ENCODE measurements around the gene AFAP1. TPM values are rescaled to one million over a fixed set of nuclear protein-coding genes. Genes with fewer than 3 reads are reported as not detected.

Gene AFAP1
- polyA plus RNA-seq, 4 donors, result 20.0 to 45.8 (median 26.3) TPM

DNA sequence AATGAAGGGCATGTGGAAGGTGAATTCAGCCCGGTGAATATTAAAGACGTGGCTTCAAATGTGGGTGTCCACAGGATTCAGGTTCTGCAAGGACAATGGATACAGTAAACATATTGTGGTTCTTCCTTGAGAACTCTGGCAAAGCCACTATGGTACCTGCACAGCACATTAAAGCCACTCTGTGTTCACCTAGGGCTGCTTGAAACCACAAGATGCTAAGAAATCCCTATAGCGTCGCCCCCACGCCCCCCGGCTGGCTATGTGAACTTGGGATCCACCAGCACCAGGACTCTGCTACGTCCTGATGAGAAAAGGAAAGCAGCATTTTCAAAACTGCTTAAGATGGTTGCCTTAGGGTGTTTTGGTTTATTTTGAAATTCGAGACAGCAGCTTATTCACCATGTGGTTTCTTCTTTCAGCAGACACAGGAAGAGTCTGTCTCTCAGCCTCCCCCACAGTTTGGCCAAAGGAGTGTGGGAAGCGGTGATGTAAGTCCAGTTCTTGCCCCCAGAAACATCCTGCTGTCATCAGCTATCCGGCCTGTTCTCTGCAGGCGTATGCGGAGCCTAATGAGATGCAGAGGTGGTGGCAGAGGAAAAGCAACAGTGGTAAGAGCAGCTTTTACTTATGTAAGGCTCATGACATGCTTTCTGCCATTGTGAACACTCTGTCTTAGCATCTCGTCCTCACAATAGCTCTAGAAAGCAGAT, 111.5 kb downstream of the AFAP1 start:
- peak in 2 of 4 donors; percentile 77 to 85 for DNase-seq (ENCODE audit: low read depth in 4 of 4, low spot score in 3 of 4)

DNA sequence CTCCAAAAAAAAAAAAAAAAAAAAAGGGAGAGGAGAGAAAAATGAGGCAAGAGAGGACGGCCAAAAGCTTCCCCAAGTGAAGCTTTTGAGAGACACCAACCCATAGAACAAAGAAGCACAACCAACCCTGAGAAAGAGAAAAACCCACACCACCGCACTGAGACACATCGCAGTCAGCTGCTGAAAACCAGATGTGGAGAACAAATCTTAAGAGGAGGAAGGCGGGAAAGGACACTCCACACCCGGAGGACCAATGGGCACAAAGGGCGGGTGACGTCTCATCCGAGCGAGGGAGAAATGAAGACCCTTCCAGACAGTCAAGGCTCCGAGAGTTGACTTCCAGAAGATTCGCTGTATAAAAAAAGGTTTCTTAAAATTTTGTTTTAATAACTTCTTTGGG, 112.1 kb downstream of the AFAP1 start:
- no peak for DNase-seq (ENCODE audit: low read depth in 4 of 4, low spot score in 3 of 4)

DNA sequence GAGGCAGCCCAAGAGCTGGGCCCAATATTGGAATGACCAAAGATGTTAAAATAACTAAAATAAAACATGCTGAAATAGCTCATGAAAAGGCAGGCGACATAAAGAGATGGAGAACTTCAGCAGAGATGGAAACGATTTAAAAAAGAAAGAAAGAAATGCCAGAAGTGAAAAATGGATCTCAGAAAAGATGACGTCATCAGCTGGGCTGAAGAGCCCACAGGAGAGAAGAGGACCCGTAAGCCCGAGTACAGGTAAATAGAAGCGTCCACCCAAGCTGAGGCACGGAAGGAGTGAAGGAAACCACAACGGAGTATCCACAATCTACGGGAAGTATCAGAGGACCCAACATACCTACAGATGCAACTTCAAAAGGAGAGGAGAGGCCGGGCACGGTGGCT, 112.8 kb downstream of the AFAP1 start:
- DNase-seq (ENCODE audit: low read depth in 4 of 4, low spot score in 3 of 4), result no peak

DNA sequence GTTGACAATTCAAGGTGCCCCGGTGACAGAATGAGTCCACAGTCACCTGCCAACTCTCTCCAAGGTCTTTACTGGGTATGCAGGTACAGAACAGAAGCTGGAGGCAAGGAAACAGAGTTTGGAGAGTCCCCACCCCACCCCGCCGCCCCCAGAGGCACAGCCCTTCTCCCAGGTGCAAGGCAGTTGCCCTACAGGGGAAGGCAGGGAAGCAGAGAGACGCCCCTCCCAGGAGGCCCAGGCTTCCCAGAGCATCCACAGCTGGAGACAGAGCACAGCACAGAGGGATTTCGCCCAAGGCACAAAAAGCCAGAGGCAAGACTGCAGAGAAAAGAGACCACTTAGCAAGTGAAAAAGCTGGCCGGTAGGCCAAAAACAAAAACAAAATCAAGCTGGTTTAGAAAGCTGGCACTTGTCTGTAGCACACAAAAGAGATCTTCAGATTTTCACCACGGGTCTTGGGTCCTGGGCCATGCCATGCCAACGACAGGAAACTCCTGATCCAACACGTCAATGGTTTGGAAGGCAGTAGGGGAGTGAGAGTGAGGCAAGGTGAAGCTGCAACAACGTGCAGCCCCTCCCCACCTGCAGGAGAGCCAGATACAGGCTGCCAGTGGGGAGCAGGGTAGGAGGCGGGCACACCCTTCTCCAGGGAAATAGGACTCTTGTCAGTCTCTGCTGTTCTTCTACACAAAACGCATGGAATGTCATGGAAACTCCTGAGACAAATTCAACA, 113.3 kb downstream of the AFAP1 start:
- no peak for DNase-seq (ENCODE audit: low read depth in 4 of 4, low spot score in 3 of 4)

DNA sequence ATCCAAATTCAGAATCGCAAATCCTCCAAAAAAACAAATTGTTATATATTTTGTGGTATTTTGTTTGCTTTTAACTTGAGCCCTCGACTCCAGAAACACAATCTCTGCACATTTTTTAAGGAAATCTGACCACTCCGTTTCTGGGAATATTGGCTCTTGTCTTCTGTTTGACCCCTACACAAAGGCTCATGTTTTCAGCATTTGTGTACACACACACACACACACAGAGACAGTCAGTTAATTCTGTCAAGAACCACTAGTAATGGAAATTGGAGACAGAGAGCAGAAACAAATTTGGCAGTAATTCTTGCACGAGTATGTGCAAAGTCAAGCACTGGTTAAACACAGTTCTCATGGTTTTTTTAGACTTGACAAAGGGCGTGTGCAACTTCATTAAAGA, 115.4 kb downstream of the AFAP1 start:
- DNase-seq (ENCODE audit: low read depth in 4 of 4, low spot score in 3 of 4), result no peak

DNA sequence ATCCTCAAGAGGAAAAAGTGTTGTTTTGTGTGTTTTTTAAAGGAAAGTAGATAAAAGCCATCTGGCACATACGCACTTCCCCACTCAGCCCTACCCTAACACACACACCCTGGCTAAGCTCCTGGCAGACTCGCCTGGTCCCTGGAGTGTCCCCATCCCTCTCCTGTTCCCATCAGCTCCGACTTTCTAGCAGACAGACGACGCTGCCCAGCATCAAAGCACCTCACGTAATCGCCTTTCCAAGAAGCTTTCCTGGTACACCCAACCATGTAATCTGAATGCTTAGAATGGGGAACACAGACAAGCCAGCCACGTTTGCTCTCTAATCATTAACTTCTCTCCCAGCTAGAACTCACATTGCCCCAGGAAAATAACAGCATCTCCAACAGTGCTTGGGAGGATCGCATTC, 116.2 kb downstream of the AFAP1 start:
- peak in 1 of 4 donors; percentile 60 for DNase-seq (ENCODE audit: low read depth in 4 of 4, low spot score in 3 of 4)

DNA sequence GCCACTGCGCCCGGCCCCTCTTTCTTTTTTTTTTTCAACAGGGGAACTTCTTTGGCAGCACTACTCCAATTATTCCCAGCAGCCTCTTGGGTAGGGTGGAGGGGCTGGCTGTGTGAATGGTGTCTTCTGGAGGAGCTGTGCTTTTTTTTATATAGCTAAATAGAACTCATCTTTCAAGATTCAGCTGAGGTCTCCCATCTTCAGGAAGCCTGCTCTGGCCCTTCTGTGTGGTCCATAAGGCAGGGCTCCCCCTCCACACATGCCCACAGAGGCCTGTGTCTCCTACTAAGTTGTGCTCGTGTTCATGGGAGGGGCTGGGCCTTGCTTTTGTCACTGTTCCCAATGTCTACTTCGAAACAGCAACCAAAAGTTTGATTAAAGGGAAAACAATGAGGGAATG, 116.8 kb downstream of the AFAP1 start:
- no peak for DNase-seq (ENCODE audit: low read depth in 4 of 4, low spot score in 3 of 4)

DNA sequence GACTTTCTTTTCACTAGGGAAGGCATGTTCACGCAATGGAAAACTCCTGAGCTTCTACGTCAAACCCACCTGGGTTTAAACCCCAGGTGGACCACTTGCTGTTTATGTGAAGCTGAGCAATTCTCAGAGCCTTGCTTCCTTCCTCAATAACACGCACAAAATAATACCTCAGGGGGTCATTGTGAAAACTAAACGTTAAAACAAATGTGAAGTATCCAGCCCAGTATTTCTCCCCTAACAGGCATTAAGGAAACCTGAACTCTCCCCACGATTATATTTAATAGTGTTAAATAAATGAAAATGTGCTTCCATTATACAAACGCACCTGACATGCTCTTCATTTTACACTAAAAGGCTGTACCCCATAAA, 117.5 kb downstream of the AFAP1 start:
- no peak for DNase-seq (ENCODE audit: low read depth in 4 of 4, low spot score in 3 of 4)

DNA sequence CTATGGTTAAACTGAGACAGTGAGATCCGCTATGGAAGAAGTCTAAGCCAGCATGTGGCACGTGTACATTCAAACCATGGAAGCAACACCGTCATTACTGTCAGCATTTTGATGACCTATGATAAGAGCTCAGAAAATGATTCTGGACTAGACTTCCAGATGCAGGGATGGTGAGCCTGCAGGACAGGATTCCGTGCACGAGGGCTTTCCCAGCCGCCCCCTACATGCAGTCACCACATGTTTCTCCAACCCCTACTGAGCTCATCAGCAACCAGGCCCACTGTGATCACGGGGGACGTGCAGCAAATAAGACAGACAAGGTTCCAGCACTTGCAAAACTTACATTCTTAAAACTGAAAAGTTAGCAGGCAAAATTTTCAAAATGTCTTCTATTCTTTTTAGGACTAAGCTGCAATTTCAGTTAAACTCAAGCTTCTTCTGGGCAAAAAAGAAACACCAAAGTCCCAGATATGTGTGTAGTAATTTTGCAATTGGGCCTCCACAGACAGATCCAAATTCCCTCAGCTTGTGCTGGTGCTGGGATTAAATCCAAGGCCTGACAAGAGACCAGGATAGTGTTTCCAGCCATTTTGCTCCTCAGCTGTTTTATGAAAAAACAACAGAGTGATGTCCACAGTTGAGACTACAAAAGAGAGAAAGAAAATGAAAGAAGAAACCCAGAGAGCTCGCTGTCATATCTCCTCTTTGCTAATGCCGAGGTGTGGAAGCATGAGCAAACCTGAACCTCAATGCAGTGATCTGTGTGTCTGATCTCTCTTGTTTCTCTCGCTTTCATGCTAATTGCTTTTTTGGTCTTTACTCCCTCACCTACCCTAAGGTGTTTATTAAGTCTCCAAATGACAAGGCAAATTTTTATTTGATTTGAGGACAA, 118.2 kb downstream of the AFAP1 start:
- DNase-seq (ENCODE audit: low read depth in 4 of 4, low spot score in 3 of 4), result no peak

DNA sequence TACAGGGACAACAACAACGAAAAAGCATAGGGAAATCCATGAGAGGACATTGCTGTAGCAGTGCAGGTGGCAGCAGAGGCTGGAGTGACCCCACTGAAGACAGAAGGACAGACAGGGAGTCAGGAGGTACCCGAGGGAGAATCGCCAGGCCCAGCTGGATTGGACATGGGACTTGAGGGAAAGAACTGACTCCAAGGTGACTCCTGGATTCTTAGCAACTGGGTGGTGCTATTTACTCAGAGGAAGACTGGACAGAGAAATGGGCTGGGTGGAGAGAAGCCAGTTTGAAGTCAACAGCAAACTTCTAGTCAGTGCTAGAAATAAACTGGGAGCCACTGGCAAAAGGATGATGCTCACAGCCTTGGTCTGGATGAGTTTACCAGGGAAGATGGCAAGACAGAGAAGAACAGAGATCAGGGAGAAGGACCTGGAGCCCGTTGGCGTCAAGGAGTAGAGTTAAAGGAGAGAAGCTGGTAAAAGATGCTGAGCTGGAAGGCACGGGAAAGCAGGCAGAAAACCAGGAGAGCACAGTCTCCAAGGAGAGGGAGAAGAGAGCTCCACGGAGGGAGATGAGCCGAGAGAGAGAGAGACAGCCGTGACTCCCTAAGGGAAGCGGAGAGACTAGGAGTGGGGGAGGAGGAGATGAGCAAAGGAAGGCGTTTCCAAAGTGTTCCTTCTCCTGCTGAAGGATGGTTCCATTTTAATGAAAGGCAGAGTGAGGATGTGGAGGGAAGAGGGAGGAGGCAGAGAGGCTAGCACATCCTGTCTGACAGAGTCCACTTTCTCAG, 119.4 kb downstream of the AFAP1 start:
- DNase-seq (ENCODE audit: low read depth in 4 of 4, low spot score in 3 of 4), result no peak

DNA sequence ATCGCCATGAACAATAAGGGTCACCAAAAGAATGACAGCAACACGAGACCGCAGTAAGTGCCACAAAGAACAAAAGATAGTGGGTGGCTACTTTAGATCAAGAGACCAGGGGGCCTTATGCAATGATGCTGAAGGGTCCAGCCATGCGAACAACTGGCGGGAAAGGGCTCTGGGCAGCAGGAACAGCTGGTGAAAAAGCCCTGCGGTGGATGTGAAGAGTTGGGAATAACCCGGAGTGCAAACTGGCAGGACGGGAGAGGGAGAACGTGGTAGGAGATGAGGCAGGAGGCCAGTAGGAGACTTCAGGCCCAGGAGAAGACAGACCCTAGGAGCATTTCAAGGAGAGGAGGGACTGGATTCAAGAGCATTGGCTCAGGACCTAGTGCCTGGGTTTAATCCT, 120.2 kb downstream of the AFAP1 start:
- no peak for DNase-seq (ENCODE audit: low read depth in 4 of 4, low spot score in 3 of 4)

DNA sequence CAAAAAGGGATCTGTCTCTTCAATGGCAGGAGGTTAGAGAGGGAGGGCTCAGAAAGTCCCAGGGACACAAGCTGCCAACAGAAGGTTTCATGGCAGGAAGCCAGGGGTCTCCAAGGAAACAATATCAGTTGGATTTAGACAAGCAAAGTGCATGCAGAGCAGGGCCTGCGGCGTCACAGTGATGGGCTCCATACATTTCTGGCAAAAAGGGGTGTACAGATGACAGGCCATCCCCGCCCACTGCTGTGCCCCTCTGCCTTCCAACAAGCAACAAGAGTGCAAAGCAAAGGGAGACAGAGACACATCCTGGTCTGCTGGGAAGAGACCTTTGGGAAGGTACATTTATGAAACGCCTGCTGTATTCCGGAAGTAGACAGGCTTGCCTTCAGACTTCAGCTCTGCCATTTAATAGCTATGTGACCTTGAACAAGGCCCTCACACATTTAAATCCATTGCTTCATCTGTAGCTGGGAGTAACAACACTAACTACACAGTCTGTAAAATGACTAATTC, 121.2 kb downstream of the AFAP1 start:
- no peak for DNase-seq (ENCODE audit: low read depth in 4 of 4, low spot score in 3 of 4)

DNA sequence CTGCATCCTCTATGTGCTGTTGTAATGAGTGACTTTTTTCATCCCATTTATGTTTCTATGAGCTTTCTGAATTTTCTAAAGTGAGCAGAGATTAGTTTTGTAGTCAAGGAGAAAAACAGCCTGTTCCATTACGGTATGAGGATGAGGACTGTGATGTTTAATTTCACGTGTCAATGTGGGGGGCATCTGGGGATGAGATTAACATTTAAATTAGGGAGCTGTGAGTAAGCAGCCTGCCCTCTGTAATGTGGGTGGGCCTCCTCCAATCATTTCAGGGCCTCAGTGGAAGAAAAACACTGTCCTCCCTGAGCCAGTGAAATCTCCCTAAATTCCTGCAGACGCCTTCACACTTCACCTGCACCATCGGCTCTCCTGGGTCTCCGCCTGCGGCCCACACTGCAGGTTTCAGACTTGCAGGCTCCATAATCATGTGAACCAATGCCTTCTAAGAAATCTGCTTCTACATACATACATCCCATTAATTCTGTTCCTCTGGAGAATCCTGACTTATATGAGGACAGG, 121.7 kb downstream of the AFAP1 start:
- no peak for DNase-seq (ENCODE audit: low read depth in 4 of 4, low spot score in 3 of 4)

DNA sequence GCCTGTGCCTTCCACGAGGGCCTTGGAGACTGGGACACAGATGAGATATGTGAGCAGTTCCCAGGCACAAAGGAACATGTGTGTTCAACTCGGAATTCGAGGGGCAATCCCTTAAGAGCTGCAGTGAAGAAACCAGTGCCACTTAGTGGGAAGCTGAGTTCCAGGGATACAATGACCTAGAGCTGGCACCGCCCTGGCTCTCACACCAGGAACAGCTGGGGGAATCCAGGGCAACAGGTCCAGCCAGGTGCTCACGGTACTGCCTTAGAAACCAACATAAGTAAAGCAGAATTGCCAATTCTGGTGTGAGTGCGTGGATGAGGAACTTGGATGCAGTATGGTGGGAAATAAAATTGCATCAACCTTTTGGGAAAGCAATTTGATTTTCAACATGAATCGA, 122.9 kb downstream of the AFAP1 start:
- DNase-seq (ENCODE audit: low read depth in 4 of 4, low spot score in 3 of 4), result no peak

DNA sequence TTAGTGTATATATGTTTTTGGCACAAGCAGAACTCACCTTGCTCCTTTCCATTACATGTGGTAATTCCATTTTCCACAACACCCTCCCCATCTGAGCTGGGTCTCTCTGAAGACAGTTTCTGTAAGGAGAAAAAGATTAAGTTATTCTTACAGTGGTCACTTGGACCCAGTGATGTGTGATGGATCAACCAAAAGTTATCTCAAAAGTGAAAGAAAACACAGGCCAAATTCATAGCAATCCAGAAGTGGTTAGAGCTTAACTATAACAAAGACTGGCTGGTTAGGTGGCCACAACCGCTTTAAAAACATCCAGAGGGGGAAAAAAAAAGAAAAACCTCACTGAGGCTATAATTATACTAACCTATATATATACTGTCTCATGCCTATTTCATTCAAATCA, 123.7 kb downstream of the AFAP1 start:
- DNase-seq (ENCODE audit: low read depth in 4 of 4, low spot score in 3 of 4), result no peak

DNA sequence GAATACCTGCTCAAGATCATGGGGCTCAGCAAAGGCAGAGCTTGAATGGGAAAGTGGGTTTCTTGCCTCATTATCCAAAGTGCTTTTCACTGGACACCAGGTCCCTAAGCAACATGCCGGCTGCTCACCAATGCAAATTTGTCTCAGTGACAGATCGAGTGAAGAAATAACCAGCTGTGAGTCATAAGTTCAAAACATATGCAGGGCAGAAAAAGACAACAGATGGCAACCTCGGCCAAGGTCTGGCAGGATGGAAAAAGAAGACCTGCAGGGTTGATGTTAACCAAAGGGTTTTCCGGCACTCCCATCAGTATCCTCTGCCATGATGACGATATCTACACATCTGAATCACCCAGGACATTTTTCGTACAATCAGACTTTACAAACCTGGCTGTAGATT, 124.1 kb downstream of the AFAP1 start:
- no peak for DNase-seq (ENCODE audit: low read depth in 4 of 4, low spot score in 3 of 4)

DNA sequence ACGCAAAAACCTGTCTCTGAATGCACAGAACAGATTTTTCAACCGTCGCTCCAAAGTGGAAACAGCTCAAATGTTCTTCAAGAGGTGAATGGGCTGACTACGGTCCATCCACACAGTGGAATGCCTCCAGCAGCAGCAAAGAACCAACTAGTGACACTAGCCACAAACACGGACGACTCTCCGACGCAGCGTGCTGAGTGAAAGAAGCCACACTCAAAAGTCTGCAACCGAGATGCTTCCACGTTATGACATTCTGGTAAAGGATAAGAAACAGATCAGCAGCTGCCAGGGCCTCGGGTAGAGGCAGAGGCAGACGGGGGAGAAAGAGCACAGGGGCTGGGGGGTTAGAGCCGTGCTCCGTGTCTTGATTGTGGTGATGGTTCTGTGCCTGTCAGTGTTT, 125.2 kb downstream of the AFAP1 start:
- no peak for DNase-seq (ENCODE audit: low read depth in 4 of 4, low spot score in 3 of 4)

DNA sequence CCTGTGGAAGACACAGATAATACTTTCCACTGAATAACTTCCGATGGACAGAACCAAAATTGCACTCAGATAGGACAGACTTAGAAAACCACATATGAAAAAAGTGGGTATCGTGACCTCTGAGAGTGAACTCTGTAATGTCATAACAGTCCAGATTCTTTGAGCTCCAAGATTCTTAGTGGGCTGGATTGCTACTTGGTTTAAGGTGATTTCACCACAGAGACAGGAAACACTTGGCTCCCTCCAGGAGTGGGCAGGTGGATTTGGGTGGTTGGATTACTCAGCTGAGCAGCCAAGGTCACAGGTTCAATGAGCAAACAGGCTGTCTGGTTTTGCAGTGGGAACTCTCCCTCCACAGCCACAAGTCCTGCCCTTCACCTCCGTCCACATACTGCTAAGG, 126.0 kb downstream of the AFAP1 start:
- DNase-seq (ENCODE audit: low read depth in 4 of 4, low spot score in 3 of 4), result no peak

DNA sequence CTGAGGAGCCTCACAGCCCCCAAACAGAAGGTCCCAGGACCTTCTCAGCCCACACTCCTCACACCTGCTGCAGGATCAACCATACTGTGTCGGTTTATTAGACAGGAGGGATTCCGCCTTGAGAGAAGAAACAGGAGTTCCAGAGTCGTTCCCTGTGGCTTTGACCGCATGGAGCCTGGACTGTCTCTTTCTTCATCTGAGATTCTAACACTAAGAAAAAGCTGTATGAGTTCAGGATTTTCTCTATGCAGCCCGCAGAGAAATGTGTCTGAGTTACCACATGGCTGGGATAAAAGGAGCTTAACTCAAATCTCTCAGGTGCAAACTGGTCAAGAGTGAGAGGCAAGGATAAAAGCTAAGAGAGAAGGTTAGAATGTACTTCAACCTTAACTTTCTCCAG, 126.7 kb downstream of the AFAP1 start:
- no peak for DNase-seq (ENCODE audit: low read depth in 4 of 4, low spot score in 3 of 4)

DNA sequence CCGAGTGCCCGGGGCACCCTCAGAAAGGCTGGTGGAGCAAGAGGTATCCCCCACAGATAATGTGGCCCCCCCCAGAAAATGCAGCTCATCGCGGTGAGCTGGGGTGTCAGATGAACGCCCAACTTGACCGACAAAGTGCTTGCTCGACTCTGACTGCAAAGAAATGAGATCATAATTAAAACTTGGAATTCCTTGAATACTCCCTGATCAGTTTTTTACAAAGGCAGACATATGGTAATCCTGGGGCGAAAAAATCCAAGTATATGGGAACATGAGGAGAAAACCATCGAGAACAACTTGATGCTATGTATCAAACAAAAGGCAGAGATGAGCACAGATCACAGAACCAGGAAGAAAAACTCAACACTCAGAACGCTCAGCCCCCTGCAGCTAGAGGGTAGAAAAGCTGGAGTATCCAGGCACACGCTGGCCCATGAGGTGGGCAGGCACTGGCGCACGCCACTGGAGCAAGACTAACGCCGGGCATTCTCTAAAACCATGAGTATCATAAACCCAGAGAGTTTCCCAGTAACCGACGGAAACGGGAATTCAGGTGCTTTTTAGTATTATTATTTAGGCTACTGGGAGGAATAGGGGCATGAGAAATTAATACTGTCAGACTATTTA, 127.3 kb downstream of the AFAP1 start:
- DNase-seq (ENCODE audit: low read depth in 4 of 4, low spot score in 3 of 4), result no peak
